DND-41 (cell line): ENCODE results near the gene TRIM46.

Experiments
- ATAC-seq: fragments of 200-7000 bp; cut with Tn5 transposase; 3 replicates; pipeline ENCODE4 v1.9.1; 2021; ENCODE audit warnings: low read depth; ENCODE audit not compliant: insufficient read depth
- DNase-seq: peaks from one replicate; pipeline ENCODE4 v3.0.0-alpha.2; 2020
- H2AFZ ChIP-seq: 2 replicates; pipeline ENCODE4 v1.6.0; 2012; ENCODE audit warnings: low read depth, low read length
- H3K27ac ChIP-seq: 2 replicates; pipeline ENCODE4 v1.5.1; 2012; ENCODE audit warnings: low read length, inconsistent platforms
- H3K27me3 ChIP-seq: fragments of 200-600 bp; sonication (generic); 2 replicates; pipeline ENCODE4 v1.6.0; 2012; ENCODE audit warnings: low read length, mild to moderate bottlenecking, inconsistent platforms; ENCODE audit not compliant: insufficient read depth, poor library complexity
- H3K36me3 ChIP-seq: 2 replicates; pipeline ENCODE4 v1.5.1; 2012; ENCODE audit warnings: low read length, inconsistent platforms; ENCODE audit not compliant: insufficient read depth
- H3K4me1 ChIP-seq: 2 replicates; pipeline ENCODE4 v1.5.1; 2012; ENCODE audit warnings: mild to moderate bottlenecking, low read length; ENCODE audit not compliant: insufficient read depth
- H3K4me2 ChIP-seq: 2 replicates; pipeline ENCODE4 v1.6.0; 2012; ENCODE audit warnings: mild to moderate bottlenecking, moderate library complexity, low read length, inconsistent platforms; ENCODE audit not compliant: insufficient read depth
- H3K4me3 ChIP-seq, 2 experiments: fragments of 200-600 bp in 1 of 2; shearing (Covaris generic) in 1 of 2; 2 replicates each; pipeline ENCODE4 v1.5.1; 2012 to 2016; ENCODE audit warnings: inconsistent platforms in 2 of 2, low read length in 2 of 2, mild to moderate bottlenecking in 2 of 2, low read depth in 1 of 2, moderate library complexity in 1 of 2
- H3K79me2 ChIP-seq: 2 replicates; pipeline ENCODE4 v1.6.0; 2012; ENCODE audit warnings: low read length, inconsistent platforms; ENCODE audit not compliant: insufficient read depth
- H3K9ac ChIP-seq: 2 replicates; pipeline ENCODE4 v1.6.0; 2012; ENCODE audit warnings: low read depth, mild to moderate bottlenecking, inconsistent platforms, low read length, moderate library complexity
- H3K9me3 ChIP-seq: 2 replicates; pipeline ENCODE4 v1.5.1; 2012; ENCODE audit warnings: low read length, moderate library complexity, mild to moderate bottlenecking, inconsistent platforms; ENCODE audit not compliant: insufficient read depth, severe bottlenecking
- H4K20me1 ChIP-seq: 2 replicates; pipeline ENCODE4 v1.6.0; 2012; ENCODE audit warnings: low read length; ENCODE audit not compliant: insufficient read depth
- EZH2 ChIP-seq: IDR thresholded peaks from 3 replicates; pipeline ENCODE4 v1.6.1; 2012; ENCODE audit warnings: borderline replicate concordance, low read depth, mild to moderate bottlenecking, moderate library complexity, low read length, inconsistent platforms; ENCODE audit not compliant: severe bottlenecking
- TF ChIP-seq, protein P1 (sequence below): IDR thresholded peaks from 2 replicates; pipeline ENCODE4 v1.5.1; 2012; ENCODE audit warnings: borderline replicate concordance, low read length, moderate library complexity, mild to moderate bottlenecking; ENCODE audit not compliant: poor library complexity, severe bottlenecking; ENCODE audit errors: extremely low read depth

TRIM46 gene

DNA sequence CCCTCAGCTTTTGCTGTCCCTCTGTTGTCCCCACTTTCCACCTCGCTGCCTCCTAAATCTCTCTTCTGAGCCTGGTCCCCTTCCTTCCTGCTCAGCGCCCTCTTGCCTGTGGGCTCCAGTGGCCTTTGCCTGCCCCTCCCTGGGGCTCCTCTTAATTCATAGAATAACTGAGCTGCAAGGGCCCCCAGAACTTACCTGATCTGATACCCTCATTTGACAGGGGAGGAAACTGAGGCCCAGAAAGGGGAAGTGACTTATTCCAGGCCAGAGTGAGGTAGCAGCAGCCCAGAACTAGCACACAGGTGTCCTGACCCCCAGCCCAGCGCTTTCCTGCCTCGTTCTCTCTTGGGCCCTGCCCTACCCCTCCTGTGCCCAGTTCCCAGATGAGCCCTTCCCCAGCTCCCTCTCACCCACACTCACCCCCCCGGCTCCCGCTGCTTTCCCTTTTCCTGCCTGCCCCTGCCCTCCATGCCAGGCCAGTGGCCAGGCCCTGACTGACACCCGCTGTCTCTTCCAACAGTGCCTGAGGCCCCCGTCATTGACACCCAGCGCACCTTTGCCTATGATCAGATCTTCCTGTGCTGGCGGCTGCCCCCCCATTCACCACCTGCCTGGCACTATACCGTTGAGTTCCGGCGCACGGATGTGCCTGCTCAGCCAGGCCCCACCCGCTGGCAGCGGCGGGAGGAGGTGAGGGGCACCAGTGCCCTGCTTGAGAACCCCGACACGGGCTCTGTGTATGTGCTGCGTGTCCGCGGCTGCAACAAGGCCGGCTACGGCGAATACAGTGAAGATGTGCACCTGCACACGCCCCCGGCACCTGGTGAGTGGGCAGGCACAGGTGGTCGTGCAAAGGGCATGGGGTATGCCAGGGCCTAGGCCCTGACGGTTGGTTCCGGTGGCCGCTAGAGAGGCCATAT, 5.7 kb downstream of the TRIM46 start:
- DNase-seq (no peak), ATAC-seq (no peak)
- Histone ChIP-seq H4K20me1 (no peaks in the 10 kb centered on the region), H3K4me1 (peaks cover 23% of the 10 kb centered on the region), H3K27ac (no peak overlapping the region), H3K36me3 (peaks cover 12% of the 10 kb centered on the region; the same call in 1 of the 2 replicates), H2AFZ (no peak overlapping the region), H3K9ac (no peak overlapping the region), H3K4me3 (no peak overlapping the region), H3K79me2 (no peaks in the 10 kb centered on the region), H3K27me3 (no peaks in the 10 kb centered on the region), H3K9me3 (no peaks in the 10 kb centered on the region), H3K4me2 (no peak overlapping the region)
- TF ChIP-seq, protein P1, sequence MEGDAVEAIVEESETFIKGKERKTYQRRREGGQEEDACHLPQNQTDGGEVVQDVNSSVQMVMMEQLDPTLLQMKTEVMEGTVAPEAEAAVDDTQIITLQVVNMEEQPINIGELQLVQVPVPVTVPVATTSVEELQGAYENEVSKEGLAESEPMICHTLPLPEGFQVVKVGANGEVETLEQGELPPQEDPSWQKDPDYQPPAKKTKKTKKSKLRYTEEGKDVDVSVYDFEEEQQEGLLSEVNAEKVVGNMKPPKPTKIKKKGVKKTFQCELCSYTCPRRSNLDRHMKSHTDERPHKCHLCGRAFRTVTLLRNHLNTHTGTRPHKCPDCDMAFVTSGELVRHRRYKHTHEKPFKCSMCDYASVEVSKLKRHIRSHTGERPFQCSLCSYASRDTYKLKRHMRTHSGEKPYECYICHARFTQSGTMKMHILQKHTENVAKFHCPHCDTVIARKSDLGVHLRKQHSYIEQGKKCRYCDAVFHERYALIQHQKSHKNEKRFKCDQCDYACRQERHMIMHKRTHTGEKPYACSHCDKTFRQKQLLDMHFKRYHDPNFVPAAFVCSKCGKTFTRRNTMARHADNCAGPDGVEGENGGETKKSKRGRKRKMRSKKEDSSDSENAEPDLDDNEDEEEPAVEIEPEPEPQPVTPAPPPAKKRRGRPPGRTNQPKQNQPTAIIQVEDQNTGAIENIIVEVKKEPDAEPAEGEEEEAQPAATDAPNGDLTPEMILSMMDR = no peak
- no peak for TF ChIP-seq EZH2

DNA sequence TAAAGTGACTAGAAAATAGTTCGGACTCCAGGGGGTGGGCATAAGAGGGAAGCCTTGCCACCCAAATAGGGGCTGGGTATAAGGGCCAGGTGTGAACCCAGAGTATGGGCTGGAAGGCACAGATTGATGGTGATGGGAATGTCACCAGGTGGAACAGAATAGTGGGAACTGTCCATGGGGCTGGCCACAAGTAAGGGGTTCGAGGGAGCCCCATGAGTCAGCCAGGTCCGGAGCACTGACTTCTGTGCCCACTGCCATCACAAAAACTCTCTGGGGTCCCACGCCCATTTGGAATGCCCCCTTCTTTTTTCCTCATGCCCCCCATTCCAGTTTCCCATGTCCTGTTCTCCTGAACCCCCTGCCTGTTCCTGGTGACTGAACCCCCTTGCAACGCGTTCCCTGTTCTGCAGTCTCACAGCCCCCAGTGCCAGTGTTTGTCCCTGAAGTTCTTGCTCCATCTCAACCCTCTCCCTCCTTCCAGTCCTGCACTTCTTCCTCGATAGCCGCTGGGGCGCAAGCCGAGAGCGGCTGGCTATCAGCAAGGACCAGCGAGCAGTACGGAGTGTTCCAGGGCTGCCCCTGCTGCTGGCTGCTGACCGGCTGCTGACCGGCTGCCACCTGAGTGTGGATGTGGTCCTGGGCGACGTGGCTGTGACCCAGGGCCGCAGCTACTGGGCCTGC, 7.9 kb downstream of the TRIM46 start:
- TF ChIP-seq EZH2 = no peak
- TF ChIP-seq, protein P1 = no peak
- peaks cover 10% of the 10 kb centered on the region for H3K4me1 ChIP-seq
- no peak for DNase-seq
- H3K4me2 ChIP-seq = no peak overlapping the region
- H3K36me3 ChIP-seq = peaks cover 12% of the 10 kb centered on the region; the same call in 1 of the 2 replicates
- no peak overlapping the region for H3K4me3 ChIP-seq
- ATAC-seq = no peak
- H3K79me2 ChIP-seq = no peaks in the 10 kb centered on the region
- no peaks in the 10 kb centered on the region for H4K20me1 ChIP-seq
- no peak overlapping the region for H3K9ac ChIP-seq
- H3K9me3 ChIP-seq = no peaks in the 10 kb centered on the region
- H3K27ac ChIP-seq = no peak overlapping the region
- no peaks in the 10 kb centered on the region for H3K27me3 ChIP-seq
- H2AFZ ChIP-seq = no peak overlapping the region

DNA sequence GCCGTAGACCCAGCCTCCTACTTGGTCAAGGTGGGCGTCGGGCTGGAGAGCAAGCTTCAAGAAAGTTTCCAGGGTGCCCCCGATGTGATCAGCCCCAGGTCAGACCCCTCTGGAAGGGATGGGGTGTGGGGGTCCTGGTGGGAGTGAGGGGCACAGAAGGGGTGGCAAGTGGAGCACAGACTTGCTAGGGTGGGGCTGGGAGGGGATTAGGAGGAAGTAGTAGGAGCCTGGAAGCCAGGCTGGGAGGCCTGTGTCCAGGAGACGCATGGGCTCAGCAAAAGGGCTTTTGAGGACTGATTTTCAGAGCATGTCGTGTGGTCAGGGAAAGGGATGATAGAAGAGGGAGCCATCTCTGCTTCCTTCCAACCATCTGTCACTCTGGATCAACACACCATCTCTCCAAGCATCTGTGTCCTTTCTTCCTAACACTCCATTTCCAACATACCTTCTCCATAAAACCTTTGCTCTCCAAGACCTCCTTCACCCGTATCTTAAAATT, 8.5 kb downstream of the TRIM46 start:
- Histone ChIP-seq H3K9ac (no peak overlapping the region), H3K4me1 (peaks cover 5% of the 10 kb centered on the region), H3K27ac (no peak overlapping the region), H3K9me3 (no peaks in the 10 kb centered on the region), H3K4me2 (no peak overlapping the region), H3K27me3 (no peaks in the 10 kb centered on the region), H3K36me3 (peaks cover 9% of the 10 kb centered on the region; the same call in 1 of the 2 replicates), H2AFZ (no peak overlapping the region), H3K79me2 (no peaks in the 10 kb centered on the region), H3K4me3 (no peak overlapping the region), H4K20me1 (no peaks in the 10 kb centered on the region)
- DNase-seq (no peak), ATAC-seq (no peak)
- TF ChIP-seq, protein P1 = no peak
- no peak for TF ChIP-seq EZH2
